Peyer's patch (tissue), 4 donors: ENCODE results near the gene PLEKHA6. TPM values are rescaled to one million over a fixed set of nuclear protein-coding genes. Genes with fewer than 3 reads are reported as not detected.
A peak's percentile ranks its signal among the peaks of the same experiment; 100 is the strongest.

ENCODE experiments used
- DNase-seq, 3 donors: peaks; one replicate each; pipeline ENCODE4 v3.0.0-alpha.2; 2017 to 2019
- H3K27ac ChIP-seq, 4 donors: fragments of 200-600 bp; sonication (generic); one replicate each; pipeline ENCODE4 v1.5.1; 2016 to 2019
- H3K27me3 ChIP-seq, 2 donors: fragments of 200-600 bp; sonication (generic); one replicate each; pipeline ENCODE4 v1.5.1; 2019
- H3K36me3 ChIP-seq, 3 donors: fragments of 200-600 bp; sonication (generic); one replicate each; pipeline ENCODE4 v1.5.1; 2016 to 2019
- H3K4me1 ChIP-seq, 4 donors: fragments of 200-600 bp; sonication (generic); one replicate each; pipeline ENCODE4 v1.5.1; 2016 to 2019
- H3K4me3 ChIP-seq, 4 donors: fragments of 200-600 bp; sonication (generic); 1 replicate in 3 of 4; 2 replicates in 1 of 4; pipeline ENCODE4 v1.5.1; 2016 to 2019; ENCODE audit warnings: mild to moderate bottlenecking in 1 of 4
- H3K9me3 ChIP-seq, 4 donors: fragments of 200-600 bp; sonication (generic); one replicate each; pipeline ENCODE4 v1.5.1; 2016 to 2019; ENCODE audit warnings: mild to moderate bottlenecking in 1 of 4
- CTCF ChIP-seq, 6 experiments: fragments of 450-650 bp in 4 of 6; fragments of 200-600 bp in 2 of 6; sonication (generic) in 1 of 6; IDR thresholded peaks; one replicate each; pipeline ENCODE4 v1.5.1; 2017 to 2019; ENCODE audit warnings: antibody characterized with exemption in 6 of 6, mild to moderate bottlenecking in 3 of 6, moderate library complexity in 1 of 6
- POLR2A ChIP-seq, 2 donors: fragments of 450-650 bp; IDR thresholded peaks; one replicate each; pipeline ENCODE4 v1.5.1; 2017; ENCODE audit warnings: antibody characterized with exemption in 2 of 2, mild to moderate bottlenecking in 2 of 2, moderate library complexity in 2 of 2
- total RNA-seq, 4 donors: library from RNA; depleted of rRNA; stranded (reverse); fragments of >200 nt; gene quantifications; one replicate each; pipeline ENCODE4 v1.1.0, GENCODE V29; 2016

PLEKHA6 gene
- total RNA-seq, 4 donors from 2014 or later: 57.3 to 91.6 (median 70.2) TPM

DNA sequence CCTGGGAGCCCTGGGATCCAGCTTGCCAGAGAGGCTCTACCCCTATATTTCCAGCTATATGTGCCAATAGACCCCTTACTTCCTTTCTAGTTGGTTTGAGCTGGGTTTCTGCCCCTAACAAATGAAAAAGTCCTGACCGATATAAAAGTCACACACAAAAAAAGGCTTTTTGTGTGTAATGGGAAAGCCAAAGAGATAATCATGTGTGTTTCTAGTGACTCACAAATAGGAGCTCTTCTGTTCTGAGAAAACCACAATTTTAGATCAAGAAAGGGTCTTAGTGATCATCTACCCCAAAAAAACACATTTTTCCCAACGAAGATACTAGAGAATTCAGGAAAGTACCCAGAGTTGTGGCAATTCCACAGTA lies 23.0 kb upstream of the PLEKHA6 start:
- peaks cover 0 to 10% (median under 1%) of the 10 kb centered on the region in 4 donors for H3K4me1 ChIP-seq
- H3K27ac ChIP-seq: no peak overlapping the region
- H3K4me3 ChIP-seq: peak overlapping the region; percentile 14 to 34 (median 23)
- no peak for DNase-seq
- TF ChIP-seq POLR2A (IDR thresholded peaks at IDR 0.05): no peak
- H3K36me3 ChIP-seq: no peaks in the 10 kb centered on the region
- H3K9me3 ChIP-seq: no peaks in the 10 kb centered on the region
- H3K27me3 ChIP-seq: no peaks in the 10 kb centered on the region

- no peak for TF ChIP-seq POLR2A (IDR thresholded peaks at IDR 0.05)
- no peak for TF ChIP-seq CTCF (IDR thresholded peaks at IDR 0.05)
- peaks cover 0 to 14% (median 2%) of the 10 kb centered on the region in 4 donors for H3K4me1 ChIP-seq
- H3K27ac ChIP-seq: no peak overlapping the region
- no peak for DNase-seq
- H3K9me3 ChIP-seq: no peaks in the 10 kb centered on the region
- no peak overlapping the region for H3K4me3 ChIP-seq
- no peaks in the 10 kb centered on the region for H3K27me3 ChIP-seq
- no peaks in the 10 kb centered on the region for H3K36me3 ChIP-seq
These were observed 20.6 kb upstream of the PLEKHA6 start for GRCh38 chr1:204380293-204380831.

DNA sequence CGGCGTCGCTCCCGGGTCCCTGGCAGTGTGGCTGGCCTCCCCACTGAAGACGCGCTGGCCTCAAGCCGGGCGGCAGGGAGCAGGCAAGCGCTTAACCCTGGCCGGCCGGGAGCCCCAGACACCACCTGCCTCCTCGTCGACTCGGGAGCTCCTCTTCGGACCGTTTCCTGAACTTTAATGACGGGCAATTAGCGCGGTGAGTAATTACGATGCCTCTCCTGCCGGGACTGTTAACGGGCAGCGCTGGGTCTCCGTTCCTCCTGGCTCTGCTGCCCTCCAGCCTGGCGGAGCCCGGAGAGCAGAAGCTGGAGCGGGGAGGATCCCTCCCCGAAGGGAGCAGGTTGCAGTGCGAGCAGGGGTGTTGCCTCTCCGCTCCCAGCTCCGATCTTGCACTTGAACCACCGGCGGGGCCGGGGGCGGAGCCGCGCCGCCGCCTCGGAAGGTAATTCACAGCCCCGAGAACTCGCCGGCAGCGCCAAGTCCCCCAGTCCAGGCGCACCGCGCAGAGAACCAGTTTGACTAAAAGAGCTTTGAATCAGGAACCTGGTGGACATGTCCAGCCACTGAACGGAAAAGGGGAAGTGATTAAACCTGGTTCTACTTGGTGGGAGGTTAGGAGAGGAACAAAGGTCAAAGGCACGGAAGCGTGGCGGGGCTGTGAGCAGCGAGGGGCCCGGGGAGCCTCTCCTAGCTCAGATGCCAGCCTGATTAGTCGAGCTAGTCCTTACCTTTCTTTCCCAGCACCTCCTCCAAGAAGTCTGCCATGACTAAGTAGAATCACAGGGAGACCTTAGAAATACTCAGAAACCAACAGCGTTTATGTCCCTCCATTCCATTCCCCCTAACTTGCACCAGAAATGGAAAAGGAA lies 18.3 kb upstream of the PLEKHA6 start:
- Histone ChIP-seq H3K4me1 (peaks cover 0 to 14% (median 2%) of the 10 kb centered on the region in 4 donors), H3K4me3 (peak overlapping the region; percentile 41 to 73 (median 53)), H3K9me3 (no peaks in the 10 kb centered on the region), H3K27me3 (no peaks in the 10 kb centered on the region), H3K27ac (peak overlapping the region in 3 of 4 donors; percentile 63 to 97 (median 89)), H3K36me3 (no peaks in the 10 kb centered on the region)
- peak; percentile 26 to 85 (median 76) for DNase-seq
- TF ChIP-seq POLR2A (IDR thresholded peaks at IDR 0.05) (peak in 1 of 2 donors; percentile 78), CTCF (IDR thresholded peaks at IDR 0.05) (peak in 1 of 6 experiments; percentile 2)

DNA sequence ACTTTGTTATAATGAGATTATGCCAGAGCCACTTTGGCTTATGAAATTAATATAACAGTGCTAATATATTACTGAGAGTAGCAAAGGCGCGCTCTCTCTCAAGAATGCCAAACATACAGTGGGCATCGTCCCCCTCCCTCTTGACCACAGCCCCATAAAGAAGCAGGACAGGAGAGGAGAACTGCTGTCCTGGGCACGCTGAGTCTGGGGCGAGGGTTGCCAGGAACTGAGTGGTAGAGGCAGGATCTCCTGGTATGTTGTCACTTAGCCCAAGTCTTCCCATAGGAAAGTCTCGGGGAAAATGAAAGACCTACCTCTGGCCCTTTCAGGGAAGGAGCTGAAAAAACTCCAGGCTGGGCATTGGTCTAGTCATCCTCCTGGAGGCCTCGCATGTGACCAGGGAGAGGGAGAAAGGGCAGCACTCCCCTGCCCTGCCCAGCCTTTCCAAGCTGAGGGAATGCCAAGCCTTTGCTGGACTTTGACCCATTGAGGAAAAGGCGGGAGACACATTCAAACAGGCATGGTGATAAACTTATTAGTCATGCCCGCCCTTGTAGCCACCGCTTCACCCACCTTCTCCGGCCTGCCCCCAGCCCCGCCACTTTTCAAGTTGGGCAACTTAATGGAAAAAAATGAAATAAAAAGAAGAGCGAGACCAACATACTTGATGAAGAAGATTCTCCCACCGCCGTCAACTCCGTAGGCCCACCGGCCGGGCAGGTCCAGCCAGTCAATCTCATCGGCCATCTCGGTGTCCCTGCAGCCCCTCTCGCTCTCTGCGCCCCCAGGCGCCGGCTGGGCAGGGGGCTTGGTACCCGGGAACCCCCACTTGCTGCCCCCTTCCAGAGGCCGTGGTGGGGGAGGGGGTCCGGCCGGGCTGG lies 17.4 kb upstream of the PLEKHA6 start:
- H3K27me3 ChIP-seq: no peaks in the 10 kb centered on the region
- no peaks in the 10 kb centered on the region for H3K36me3 ChIP-seq
- DNase-seq: peak in 2 of 3 donors; percentile 85 to 92
- peak overlapping the region in 3 of 4 donors; percentile 65 to 97 (median 89) for H3K27ac ChIP-seq
- peak overlapping the region; percentile 41 to 73 (median 53) for H3K4me3 ChIP-seq
- H3K4me1 ChIP-seq: peaks cover 0 to 14% (median 2%) of the 10 kb centered on the region in 4 donors
- no peak for TF ChIP-seq CTCF (IDR thresholded peaks at IDR 0.05)
- peak; percentile 22 to 49 for TF ChIP-seq POLR2A (IDR thresholded peaks at IDR 0.05)
- no peaks in the 10 kb centered on the region for H3K9me3 ChIP-seq

GRCh38 chr1:204376465-204376864 lies 16.7 kb upstream of the PLEKHA6 start:
- TF ChIP-seq CTCF (IDR thresholded peaks at IDR 0.05): no peak
- no peak for TF ChIP-seq POLR2A (IDR thresholded peaks at IDR 0.05)
- H3K4me3 ChIP-seq: peak overlapping the region in 3 of 4 donors; percentile 17 to 73 (median 59)
- no peaks in the 10 kb centered on the region for H3K9me3 ChIP-seq
- H3K27ac ChIP-seq: peak overlapping the region in 3 of 4 donors; percentile 65 to 97 (median 89)
- peaks cover 0 to 14% (median 2%) of the 10 kb centered on the region in 4 donors for H3K4me1 ChIP-seq
- no peaks in the 10 kb centered on the region for H3K27me3 ChIP-seq
- H3K36me3 ChIP-seq: no peaks in the 10 kb centered on the region
- DNase-seq: no peak
